ENCODE measurements around the gene NEDD8. TPM values are rescaled to one million over a fixed set of nuclear protein-coding genes. Genes with fewer than 3 reads are reported as not detected.

NEDD8 gene
- total RNA-seq, 1 experiment from 2014 or later, result 214 TPM

GRCh38 chr14:24235804-24236688 is 3.9 kb upstream of the NEDD8 start:
- H3K4ac ChIP-seq (ENCODE audit: low read depth, low read length), result no peak overlapping the region
- TF ChIP-seq CTCF (conservative IDR thresholded peaks at IDR 0.05), result no peak
- no peak overlapping the region for H4K5ac ChIP-seq (ENCODE audit: insufficient read length, low read depth, low read length)
- DNase-seq, result no peak
- Mint-ChIP-seq H3K27ac (no peak overlapping the region), H3K36me3 (ENCODE audit: insufficient read depth in 1 of 3, low read depth in 3 of 3) (peaks cover 35 to 67% (median 65%) of the 10 kb centered on the region in 3 experiments; a peak in 6 of 7 replicates), H3K9me3 (no peaks in the 10 kb centered on the region), H3K4me3 (no peak overlapping the region), H3K4me1 (peaks cover 8 to 20% of the 10 kb centered on the region in 2 experiments), H3K27me3 (ENCODE audit: low read depth) (no peaks in the 10 kb centered on the region)
- H3K79me2 ChIP-seq (ENCODE audit: insufficient read depth, low read length), result peaks cover 3% of the 10 kb centered on the region; the same call in 1 of the 2 replicates
- H3K56ac ChIP-seq (ENCODE audit: insufficient read length, low read depth, low read length), result no peak overlapping the region
- H3K27me3 ChIP-seq (ENCODE audit: insufficient read depth, low read length), result no peaks in the 10 kb centered on the region
- H2AFZ ChIP-seq (ENCODE audit: low read length), result no peak overlapping the region
- no peaks in the 10 kb centered on the region for H3K9me3 ChIP-seq (ENCODE audit: control insufficient read depth, low read depth, low read length)
- 0 out of 2 replicates have a peak, but pooled peaks cover 6% of the 10 kb centered on the region for H3K4me1 ChIP-seq (ENCODE audit: insufficient read depth, low read length)
- H2BK5ac ChIP-seq (ENCODE audit: insufficient read length, low read length), result no peak overlapping the region
- H3K18ac ChIP-seq (ENCODE audit: insufficient read length, low read depth, low read length), result no peak overlapping the region
- peaks cover under 1% of the 10 kb centered on the region for H3K79me1 ChIP-seq (ENCODE audit: insufficient read depth, low read depth, low read length, poor library complexity, severe bottlenecking)
- H3K14ac ChIP-seq (ENCODE audit: insufficient read depth, low read length), result no peak overlapping the region
- H2BK20ac ChIP-seq (ENCODE audit: low read depth, low read length, poor library complexity, severe bottlenecking), result no peak overlapping the region
- H3T11ph ChIP-seq (ENCODE audit: low read length), result no peak overlapping the region
- no peak overlapping the region for H2BK12ac ChIP-seq (ENCODE audit: insufficient read length, low read depth, low read length)
- no peak overlapping the region for H4K91ac ChIP-seq (ENCODE audit: insufficient read length, low read depth, low read length)
- H2BK120ac ChIP-seq (ENCODE audit: low read depth, low read length, poor library complexity, severe bottlenecking), result no peak overlapping the region
- peaks cover 2% of the 10 kb centered on the region for H4K20me1 ChIP-seq (ENCODE audit: control insufficient read depth, insufficient read depth, insufficient read length)
- no CpG with 5 or more reads among the region's 5 CpGs for WGBS (ENCODE audit: extremely low coverage, insufficient read length, low lambda C conversion rate)
- no peak overlapping the region for H3K27ac ChIP-seq (ENCODE audit: insufficient read length, low read depth, low read length)
- peaks cover 15% of the 10 kb centered on the region for H3K23me2 ChIP-seq (ENCODE audit: insufficient read length, low read depth, low read length, poor library complexity, severe bottlenecking)
- no peak overlapping the region for H3K4me2 ChIP-seq (ENCODE audit: insufficient read depth, insufficient read length, low read length)
- no peak overlapping the region for H2BK15ac ChIP-seq (ENCODE audit: low read depth, low read length)
- H2AK5ac ChIP-seq (ENCODE audit: insufficient read length, low read length), result no peak overlapping the region
- H3K9ac ChIP-seq (ENCODE audit: extremely low read depth, insufficient read length, low read length), result no peak overlapping the region
- no peak overlapping the region for H4K8ac ChIP-seq (replicated peaks; ENCODE audit: insufficient read length, low read depth, low read length)
- no peak overlapping the region for H3K23ac ChIP-seq (ENCODE audit: insufficient read length, low read depth, low read length)
